NCI-H1417 treated with DMSO at 0.1 percent for 48 hours (cell line): Measurements from ENCODE around the gene CEP41.

ENCODE experiments used
- DNase-seq: peaks from one replicate; lab custom pipeline; 2025; lab: John Stamatoyannopoulos, UW

CEP41 gene

GRCh38 chr7:130346941-130347340, 93.9 kb downstream of the CEP41 start:
- DNase-seq = no peak

DNA sequence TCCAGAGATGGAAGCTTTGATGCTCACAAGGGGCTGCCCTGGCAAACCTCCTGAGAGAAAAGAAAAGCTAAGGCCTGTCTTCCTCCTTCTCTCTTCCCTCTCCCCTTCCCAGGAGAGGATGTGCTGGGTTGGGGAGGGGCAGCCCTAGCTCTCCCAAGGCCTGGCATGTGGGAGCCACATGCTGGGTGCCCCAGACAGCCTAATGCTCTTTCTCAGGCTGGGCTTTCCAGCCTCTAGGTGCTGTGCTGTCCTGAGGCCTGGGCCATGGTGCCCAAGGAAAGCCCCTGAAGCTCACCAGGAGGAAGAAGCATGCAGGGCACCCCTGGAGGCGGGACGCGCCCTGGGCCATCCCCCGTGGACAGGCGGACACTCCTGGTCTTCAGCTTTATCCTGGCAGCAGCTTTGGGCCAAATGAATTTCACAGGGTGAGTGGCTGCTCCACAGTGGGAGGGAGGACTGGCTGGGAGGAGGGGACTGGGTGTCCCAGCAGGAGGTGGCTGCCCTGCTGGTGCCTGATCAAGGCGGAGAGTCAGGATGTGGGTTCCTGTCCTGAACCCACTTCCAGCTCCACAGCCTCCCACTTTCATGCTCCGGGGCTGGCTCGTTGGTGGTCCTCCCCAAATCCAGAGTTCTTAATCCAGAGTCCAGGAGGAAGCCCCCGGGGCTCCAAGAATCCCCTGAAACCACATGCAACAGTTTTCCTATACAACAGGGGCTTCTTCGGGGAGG, 94.5 kb downstream of the CEP41 start:
- DNase-seq = no peak

DNA sequence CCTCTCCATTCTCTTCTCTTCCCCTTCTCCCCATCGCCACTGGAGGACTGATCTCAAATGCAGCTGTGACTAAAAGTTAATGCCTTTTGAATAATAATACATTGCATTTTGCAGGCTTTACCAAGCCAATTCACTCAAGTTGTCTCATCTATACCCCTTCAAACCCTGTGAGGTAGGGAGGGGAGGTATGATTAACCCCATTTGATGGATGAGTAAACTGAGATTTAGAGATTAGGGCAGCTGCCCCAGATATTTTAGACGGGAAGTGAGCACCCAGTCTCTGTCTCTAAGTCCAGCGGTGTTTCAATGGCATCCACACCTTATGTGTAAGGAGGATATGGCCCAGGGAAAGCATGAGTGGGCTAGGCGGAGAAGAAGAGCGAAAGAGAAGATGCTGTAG, 95.1 kb downstream of the CEP41 start:
- DNase-seq = no peak

GRCh38 chr7:130345136-130345535, 95.7 kb downstream of the CEP41 start:
- DNase-seq = peak; percentile 62

- no peak for DNase-seq
Observed at GRCh38 chr7:130344271-130344866, 96.4 kb downstream of the CEP41 start, which contains the start of gene CPA5. CPA5 (plus strand) TSS chr7:130344816; CDS start chr7:130346486, 1,670 bp downstream.
